A673 (cell line): ENCODE results near the gene GAL3ST1. TPM values are rescaled to one million over a fixed set of nuclear protein-coding genes. Genes with fewer than 3 reads are reported as not detected.

Experiments used
- BruUV-seq: library from RNA; stranded (reverse); fragments of 400-500 nt; replicated peaks from 2 replicates; lab custom pipeline; 2021; lab: Mats Ljungman, UMichigan
- CTCF ChIA-PET: fragments of 300-600 bp; sonication (Branson Sonifier 250); formaldehyde crosslinking; loops from one replicate; lab custom pipeline; 2022; ENCODE audit warnings: antibody characterized with exemption; lab: Charles Lee
- POLR2A ChIA-PET: fragments of 300-600 bp; sonication (Branson Sonifier 250); formaldehyde crosslinking; loops from one replicate; lab custom pipeline; 2022; ENCODE audit warnings: antibody characterized with exemption; ENCODE audit not compliant: low non-redundant PET; lab: Charles Lee
- DNase-seq: peaks from one replicate; pipeline ENCODE4 v3.0.0-alpha.2; 2015; ENCODE audit warnings: low spot score
- H3K27ac ChIP-seq: fragments of 200-600 bp; sonication (generic); 2 replicates; pipeline ENCODE4 v1.5.1; 2016; ENCODE audit warnings: mixed run types, low read depth, mild to moderate bottlenecking, mixed read lengths, antibody characterized with exemption, low read length; ENCODE audit not compliant: poor library complexity, severe bottlenecking
- H3K27me3 ChIP-seq: fragments of 200-600 bp; sonication (generic); replicated peaks from 2 replicates; pipeline ENCODE4 v1.6.1; 2017; ENCODE audit warnings: mixed run types, low read depth, mild to moderate bottlenecking, mixed read lengths, antibody characterized with exemption, low read length; ENCODE audit not compliant: insufficient read depth, poor library complexity
- H3K36me3 ChIP-seq: fragments of 200-600 bp; sonication (generic); 2 replicates; pipeline ENCODE4 v1.6.1; 2016; ENCODE audit warnings: mixed run types, mild to moderate bottlenecking, mixed read lengths, antibody characterized with exemption, low read length; ENCODE audit not compliant: insufficient read depth, poor library complexity, severe bottlenecking
- H3K4me1 ChIP-seq: fragments of 200-600 bp; sonication (generic); 2 replicates; pipeline ENCODE4 v1.6.1; 2017; ENCODE audit warnings: mixed run types, mild to moderate bottlenecking, mixed read lengths, antibody characterized with exemption, low read length; ENCODE audit not compliant: insufficient read depth, poor library complexity, severe bottlenecking
- H3K4me3 ChIP-seq: fragments of 200-600 bp; sonication (generic); 2 replicates; pipeline ENCODE4 v1.5.1; 2016; ENCODE audit warnings: low read depth, mixed run types, mild to moderate bottlenecking, mixed read lengths, low read length; ENCODE audit not compliant: poor library complexity, severe bottlenecking
- H3K9me3 ChIP-seq: fragments of 200-600 bp; sonication (generic); 2 replicates; pipeline ENCODE4 v1.6.1; 2016; ENCODE audit warnings: mixed run types, low read depth, mild to moderate bottlenecking, mixed read lengths, antibody characterized with exemption, low read length; ENCODE audit not compliant: poor library complexity, severe bottlenecking
- CTCF ChIP-seq: fragments of 300-800, 200-600 bp; sonication (generic); conservative IDR thresholded peaks from 2 replicates; pipeline ENCODE4 v1.5.1; 2017; ENCODE audit warnings: low read depth, mild to moderate bottlenecking, antibody characterized with exemption, low read length, moderate library complexity, mixed read lengths
- EZH2 ChIP-seq: fragments of 200-600 bp; sonication (generic); IDR thresholded peaks from 2 replicates; pipeline ENCODE4 v1.6.1; 2017; ENCODE audit warnings: borderline replicate concordance, low read depth, mild to moderate bottlenecking, mixed read lengths, antibody characterized with exemption, low read length; ENCODE audit not compliant: poor library complexity, severe bottlenecking
- intact Hi-C: fragments of 100-400 bp; cut with micrococcal nuclease; formaldehyde crosslinking; loops from one replicate; pipeline ENCODE4 v1.10.0; 2022; ENCODE audit not compliant: unreplicated experiment
- total RNA-seq: library from RNA; stranded (reverse); gene quantifications from 2 replicates; pipeline ENCODE4 v1.2.3, GENCODE V29; 2021

The GAL3ST1 gene
- total RNA-seq, 1 experiment from 2014 or later = 0.58 TPM

- Histone ChIP-seq H3K36me3 (no peaks in the 10 kb centered on the region), H3K9me3 (no peaks in the 10 kb centered on the region), H3K27me3 (no peaks in the 10 kb centered on the region), H3K4me3 (no peak overlapping the region), H3K27ac (no peak overlapping the region), H3K4me1 (no peaks in the 10 kb centered on the region)
- no peak for TF ChIP-seq CTCF
- TF ChIP-seq EZH2 = no peak
- BruUV-seq = no TSS peak
- intact Hi-C loops = no loop called here
- ChIA-PET CTCF (no interaction called here), POLR2A (no interaction called here)
- DNase-seq = no peak
These were observed 17.2 kb downstream of the GAL3ST1 start for GRCh38 chr22:30557243-30557642.

GRCh38 chr22:30556388-30556787 is 18.1 kb downstream of the GAL3ST1 start:
- Histone ChIP-seq H3K9me3 (no peaks in the 10 kb centered on the region), H3K27ac (no peak overlapping the region), H3K4me1 (no peaks in the 10 kb centered on the region), H3K4me3 (no peak overlapping the region), H3K36me3 (no peaks in the 10 kb centered on the region), H3K27me3 (no peaks in the 10 kb centered on the region)
- TF ChIP-seq CTCF (peak; percentile 28; the same call in 1 of the 2 replicates), EZH2 (no peak)
- ChIA-PET CTCF (interaction anchor here (0.8 kb wide), 1 partner anchor 268 kb away, joined by 3 read pairs; no protein-coding TSS in a partner anchor), POLR2A (no interaction called here)
- intact Hi-C loops = no loop called here
- peak; percentile 32 for DNase-seq
- BruUV-seq = no TSS peak

- no TSS peak for BruUV-seq
- DNase-seq = no peak
- Histone ChIP-seq H3K27ac (no peak overlapping the region), H3K9me3 (no peaks in the 10 kb centered on the region), H3K4me1 (no peaks in the 10 kb centered on the region), H3K27me3 (no peaks in the 10 kb centered on the region), H3K4me3 (no peak overlapping the region), H3K36me3 (no peaks in the 10 kb centered on the region)
- CTCF ChIA-PET = interaction anchor here (0.8 kb wide), 1 partner anchor 268 kb away, joined by 3 read pairs; no protein-coding TSS in a partner anchor
- no peak for TF ChIP-seq CTCF
- TF ChIP-seq EZH2 = no peak
- POLR2A ChIA-PET = no interaction called here
- intact Hi-C loops = no loop called here
These were observed 18.9 kb downstream of the GAL3ST1 start for GRCh38 chr22:30555282-30556210.
